COLO668 (cell line): Measurements from ENCODE around the gene COL24A1.
"Not testable (repeated sequence)": the region's sequence is repeated elsewhere in the genome, so short reads cannot be mapped to it uniquely, and the experiment has no call there.

ENCODE experiments used
- DNase-seq: peaks from one replicate; lab custom pipeline; 2025; ENCODE audit not compliant: unreplicated experiment; lab: John Stamatoyannopoulos, UW

Gene COL24A1

GRCh38 chr1:85900921-85901320 is 255.7 kb downstream of the COL24A1 start:
- DNase-seq = no peak

GRCh38 chr1:85898861-85899260 is 257.7 kb downstream of the COL24A1 start:
- DNase-seq = no peak

DNA sequence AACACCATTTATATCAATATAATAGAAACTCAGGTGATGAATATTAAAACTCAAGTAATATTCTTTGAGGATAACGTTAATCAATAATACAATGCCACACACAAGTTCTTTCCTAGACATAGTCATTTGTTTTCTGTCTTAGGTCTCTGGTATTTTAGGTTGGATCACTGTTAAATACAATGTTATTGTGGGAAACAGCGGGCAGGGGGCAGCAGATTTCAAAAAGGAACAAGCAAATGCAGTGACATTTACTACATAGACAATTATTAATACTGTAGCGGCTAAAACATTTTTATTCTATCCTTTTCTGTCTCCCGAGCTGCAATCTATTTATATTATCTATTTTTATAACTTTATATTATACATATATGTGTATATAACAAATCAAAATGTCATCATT is 261.9 kb downstream of the COL24A1 start:
- peak; percentile 50 for DNase-seq

DNA sequence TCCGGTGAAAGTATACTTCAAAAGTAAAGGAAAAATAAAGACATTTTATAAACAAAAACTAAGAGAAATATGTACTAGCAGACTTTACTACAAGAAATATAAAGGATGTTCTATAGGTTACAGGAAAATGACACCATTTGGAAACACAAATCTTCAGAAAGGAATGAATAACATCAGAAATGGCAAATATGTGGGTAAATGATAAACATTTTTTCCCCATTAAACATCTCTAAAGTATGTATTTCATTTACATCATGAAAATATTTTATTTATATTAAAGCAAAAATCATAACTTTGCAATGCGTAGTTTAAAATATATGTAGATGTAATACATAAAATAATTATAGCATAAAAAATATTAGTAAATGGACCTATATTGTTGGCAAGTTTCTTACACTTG is 264.2 kb downstream of the COL24A1 start:
- no peak for DNase-seq

DNA sequence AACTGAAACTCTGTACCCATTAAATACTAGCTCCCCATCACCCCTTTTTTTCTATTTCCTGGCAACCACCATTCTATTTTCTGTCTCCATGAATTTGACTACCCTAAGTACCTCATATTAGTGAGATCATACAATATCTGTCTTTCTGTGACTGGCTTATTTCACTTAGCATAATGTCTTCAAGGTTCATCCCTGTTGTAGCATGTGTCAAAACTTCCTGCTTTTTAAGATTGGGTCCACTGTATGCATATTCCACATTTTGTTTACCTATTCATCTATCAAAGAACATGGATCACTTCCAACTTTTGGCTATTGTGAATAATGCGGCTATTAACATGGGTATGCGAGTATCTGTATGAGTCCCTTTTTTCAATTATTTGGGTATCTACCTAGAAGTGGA is 266.7 kb downstream of the COL24A1 start:
- no peak for DNase-seq

DNA sequence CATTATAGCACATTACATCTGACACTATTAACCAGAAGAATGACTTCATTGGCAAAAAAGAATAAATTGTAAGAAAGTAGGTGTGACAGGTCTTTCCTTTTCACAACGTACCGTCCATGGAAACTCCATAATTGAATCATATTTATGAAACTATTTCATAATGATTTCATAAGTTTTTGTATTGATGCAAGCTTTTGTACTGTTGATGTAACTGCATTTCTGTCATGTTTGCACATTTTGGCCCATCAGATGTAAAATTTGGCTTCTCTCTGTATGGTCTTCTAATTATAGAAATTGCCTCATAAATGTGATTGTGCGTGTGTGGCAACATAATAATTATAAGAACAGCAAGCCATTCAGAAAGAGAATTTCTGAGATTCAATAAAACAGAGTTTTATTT is 267.7 kb downstream of the COL24A1 start:
- no peak for DNase-seq

GRCh38 chr1:85884372-85885035 is 272.1 kb downstream of the COL24A1 start:
- no peak for DNase-seq

DNA sequence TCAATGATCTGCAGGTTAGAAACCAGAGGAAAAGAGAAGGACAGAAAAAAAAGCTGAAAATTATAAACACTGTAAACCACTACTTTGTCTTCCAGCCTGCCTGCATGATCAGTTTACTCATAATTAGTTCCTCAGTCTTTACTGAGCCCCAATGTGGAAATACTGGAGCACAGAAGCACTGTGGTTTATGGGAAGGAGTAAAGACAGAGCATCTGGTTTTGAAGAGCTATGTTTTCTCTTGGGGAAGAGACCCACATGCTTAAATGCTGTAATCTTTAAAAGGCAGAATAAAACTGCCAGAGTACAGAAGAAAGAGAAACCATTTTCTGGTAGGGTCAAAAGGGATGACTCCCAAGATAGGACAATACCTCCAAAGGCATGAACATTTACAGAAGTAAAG is 289.4 kb downstream of the COL24A1 start:
- no peak for DNase-seq

- DNase-seq = no peak
These were observed 291.4 kb downstream of the COL24A1 start for GRCh38 chr1:85865213-85865612.

DNA sequence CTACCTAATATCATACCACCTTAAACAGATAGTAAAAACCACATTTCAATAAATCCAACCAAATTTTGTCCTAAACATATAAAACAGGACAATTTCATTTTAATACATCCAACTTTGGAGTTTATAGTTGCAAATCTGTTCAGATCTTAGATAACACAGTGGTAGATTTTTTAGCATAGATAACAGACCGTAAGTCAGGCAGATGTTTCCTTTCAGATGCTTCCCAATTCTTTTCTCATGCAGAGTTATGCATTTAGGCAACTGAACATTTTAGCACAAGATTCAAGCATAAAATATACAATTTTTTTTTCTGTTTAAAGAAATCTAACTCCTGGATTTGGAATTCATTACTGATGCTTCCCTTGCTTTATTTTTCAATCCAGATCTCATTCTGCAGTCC is 291.8 kb downstream of the COL24A1 start:
- no peak for DNase-seq

GRCh38 chr1:85863639-85864038 is 292.9 kb downstream of the COL24A1 start:
- DNase-seq = not testable (repeated sequence)

- DNase-seq = no peak
These were observed 294.1 kb downstream of the COL24A1 start for GRCh38 chr1:85862456-85862855.

- no peak for DNase-seq
These were observed 298.6 kb downstream of the COL24A1 start for GRCh38 chr1:85857991-85858390.

DNA sequence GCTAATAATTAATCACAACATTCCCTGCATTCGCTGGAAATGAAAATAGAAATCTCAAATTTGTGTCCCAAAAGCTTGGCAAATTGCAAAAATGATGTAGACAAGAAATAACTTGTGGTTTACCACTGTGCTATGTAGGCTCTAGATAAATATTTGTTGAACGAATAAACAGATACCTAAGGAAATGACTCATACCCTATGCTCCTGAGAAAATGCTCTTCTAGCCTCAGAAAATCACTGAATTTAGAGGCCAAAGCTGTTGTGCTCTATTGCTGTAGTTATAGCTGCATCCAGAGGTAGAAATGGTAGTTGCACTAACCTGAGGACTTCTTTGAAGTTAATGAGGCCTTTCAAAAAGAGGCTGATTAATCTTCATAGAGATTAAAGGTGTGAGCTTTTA is 306.3 kb downstream of the COL24A1 start:
- no peak for DNase-seq

GRCh38 chr1:85849660-85850059 is 306.9 kb downstream of the COL24A1 start:
- no peak for DNase-seq

DNA sequence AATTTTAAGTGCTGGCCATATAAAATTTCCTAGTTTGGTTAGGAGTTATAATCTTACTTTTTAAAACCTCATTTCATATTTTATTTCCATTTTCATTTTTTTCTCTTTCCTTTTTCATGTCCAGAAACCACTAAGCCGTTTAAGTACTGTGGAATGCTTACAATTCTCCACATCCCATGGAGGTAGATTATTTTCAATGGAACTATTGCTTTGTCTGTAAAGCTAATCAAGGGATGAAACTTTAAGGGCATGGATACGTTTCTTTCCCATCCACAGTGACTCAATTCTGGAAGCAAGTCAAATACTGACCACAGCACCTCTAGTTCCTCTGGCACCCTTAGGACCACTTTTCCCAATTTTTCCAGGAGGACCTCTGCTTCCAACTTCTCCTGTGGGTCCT is 309.2 kb downstream of the COL24A1 start:
- no peak for DNase-seq

GRCh38 chr1:85846706-85847105 is 309.9 kb downstream of the COL24A1 start:
- no peak for DNase-seq

DNA sequence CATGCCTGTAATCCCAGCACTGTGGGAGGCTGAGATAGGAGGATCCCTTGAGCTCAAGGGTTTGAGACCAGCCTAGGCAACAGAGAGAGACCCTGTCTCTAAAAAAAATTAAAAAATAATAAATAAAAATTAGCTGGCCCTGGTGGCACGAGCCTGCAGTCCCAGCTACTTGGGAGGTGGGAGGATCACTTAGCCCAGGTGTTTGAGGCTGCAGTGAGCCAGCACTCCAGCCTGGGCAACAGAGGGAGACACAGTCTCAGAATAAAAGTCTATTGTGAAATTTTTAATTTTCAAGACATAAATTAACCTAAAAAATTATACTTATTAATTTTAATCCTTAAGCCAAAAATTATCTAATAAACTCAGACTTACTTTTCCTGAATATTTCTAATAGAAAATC is 317.1 kb downstream of the COL24A1 start:
- no peak for DNase-seq

- no peak for DNase-seq
These were observed 318.3 kb downstream of the COL24A1 start for GRCh38 chr1:85838238-85838637.

- no peak for DNase-seq
These were observed 319.8 kb downstream of the COL24A1 start for GRCh38 chr1:85836736-85837135.

DNA sequence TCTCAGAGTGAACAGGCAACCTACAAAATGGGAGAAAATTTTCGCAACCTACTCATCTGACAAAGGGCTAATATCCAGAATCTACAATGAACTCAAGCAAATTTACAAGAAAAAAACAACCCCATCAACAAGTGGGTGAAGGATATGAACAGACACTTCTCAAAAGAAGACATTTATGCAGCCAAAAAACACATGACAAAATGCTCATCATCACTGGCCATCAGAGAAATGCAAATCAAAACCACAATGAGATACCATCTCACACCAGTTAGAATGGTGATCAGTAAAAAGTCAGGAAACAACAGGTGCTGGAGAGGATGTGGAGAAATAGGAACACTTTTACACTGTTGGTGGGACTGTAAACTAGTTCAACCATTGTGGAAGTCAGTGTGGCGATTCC is 323.4 kb downstream of the COL24A1 start:
- DNase-seq = not testable (repeated sequence)

- DNase-seq = no peak
These were observed 325.7 kb downstream of the COL24A1 start for GRCh38 chr1:85830837-85831236.

- DNase-seq = no peak
These were observed 332.3 kb downstream of the COL24A1 start for GRCh38 chr1:85824066-85824840.
